HG02885 (cell line): ENCODE data around the gene AGRP.

Experiments used
- ATAC-seq: cut with Tn5 transposase; IDR thresholded peaks from one replicate; pipeline ENCODE4 v1.9.1; 2021; ENCODE audit warnings: mild to moderate bottlenecking; ENCODE audit not compliant: unreplicated experiment, poor library complexity

Gene AGRP

GRCh38 chr16:67466581-67466980 lies 16.8 kb downstream of the AGRP start:
- no peak for ATAC-seq

GRCh38 chr16:67464565-67464964 lies 18.8 kb downstream of the AGRP start:
- no peak for ATAC-seq

- no peak for ATAC-seq
These were observed 19.7 kb downstream of the AGRP start for GRCh38 chr16:67463691-67464090.

GRCh38 chr16:67463059-67463458 lies 20.3 kb downstream of the AGRP start:
- ATAC-seq = no peak

GRCh38 chr16:67462279-67462655 lies 21.1 kb downstream of the AGRP start:
- no peak for ATAC-seq

- ATAC-seq = no peak
These were observed 21.6 kb downstream of the AGRP start for GRCh38 chr16:67461600-67462278.

GRCh38 chr16:67460961-67461360 lies 22.4 kb downstream of the AGRP start:
- ATAC-seq = no peak

- no peak for ATAC-seq
These were observed 23.2 kb downstream of the AGRP start for GRCh38 chr16:67460168-67460567.

GRCh38 chr16:67459861-67460150 lies 23.5 kb downstream of the AGRP start:
- no peak for ATAC-seq

- no peak for ATAC-seq
These were observed 24.1 kb downstream of the AGRP start for GRCh38 chr16:67459066-67459860.

- ATAC-seq = no peak
These were observed 25.2 kb downstream of the AGRP start for GRCh38 chr16:67458121-67458641.

- no peak for ATAC-seq
These were observed 25.7 kb downstream of the AGRP start for GRCh38 chr16:67457611-67458010.

GRCh38 chr16:67456391-67457081 lies 26.8 kb downstream of the AGRP start:
- ATAC-seq = no peak

GRCh38 chr16:67454852-67455251 lies 28.5 kb downstream of the AGRP start:
- no peak for ATAC-seq

- ATAC-seq = no peak
These were observed 29.2 kb downstream of the AGRP start for GRCh38 chr16:67454104-67454503.

GRCh38 chr16:67451704-67452435 lies 31.5 kb downstream of the AGRP start:
- no peak for ATAC-seq

GRCh38 chr16:67451061-67451703 lies 32.2 kb downstream of the AGRP start:
- ATAC-seq = no peak

GRCh38 chr16:67449739-67450138 lies 33.6 kb downstream of the AGRP start:
- ATAC-seq = no peak

- no peak for ATAC-seq
These were observed 34.0 kb downstream of the AGRP start for GRCh38 chr16:67449336-67449735.

- no peak for ATAC-seq
These were observed 34.8 kb downstream of the AGRP start for GRCh38 chr16:67448580-67448979.
